BE2C (cell line): ENCODE measurements around the gene CD300C. TPM values are rescaled to one million over a fixed set of nuclear protein-coding genes. Genes with fewer than 3 reads are reported as not detected.

Experiments
- DNase-seq: peaks from one replicate; pipeline ENCODE4 v3.0.0-alpha.2; 2020
- H3K27me3 ChIP-seq: fragments of 250-450 bp; sonication (Bioruptor Pico); 2 replicates; pipeline ENCODE4 v1.5.1; 2020; ENCODE audit warnings: mild to moderate bottlenecking
- H3K36me3 ChIP-seq: fragments of 250-450 bp; sonication (Bioruptor Pico); 2 replicates; pipeline ENCODE4 v1.5.1; 2020; ENCODE audit warnings: mild to moderate bottlenecking
- H3K4me1 ChIP-seq: fragments of 250-450 bp; sonication (Bioruptor Pico); 2 replicates; pipeline ENCODE4 v1.5.1; 2020
- H3K4me3 ChIP-seq: 2 replicates; pipeline ENCODE4 v1.5.1; 2011; ENCODE audit warnings: low read depth, low read length
- H3K9me3 ChIP-seq: fragments of 250-450 bp; sonication (Bioruptor Pico); 2 replicates; pipeline ENCODE4 v1.5.1; 2020
- polyA plus RNA-seq: library from polyadenylated mRNA; unstranded; fragments of >200 nt; gene quantifications from one replicate; pipeline ENCODE4 v1.2.1, GENCODE V29; 2012; ENCODE audit warnings: low read depth, missing spikeins; ENCODE audit not compliant: insufficient read length, insufficient read depth
- TF ChIP-seq, protein P1 (sequence below): IDR thresholded peaks from 2 replicates; pipeline ENCODE4 v1.5.1; 2012; ENCODE audit warnings: mild to moderate bottlenecking, low read depth, low read length

The CD300C gene
- not detected for polyA plus RNA-seq

DNA sequence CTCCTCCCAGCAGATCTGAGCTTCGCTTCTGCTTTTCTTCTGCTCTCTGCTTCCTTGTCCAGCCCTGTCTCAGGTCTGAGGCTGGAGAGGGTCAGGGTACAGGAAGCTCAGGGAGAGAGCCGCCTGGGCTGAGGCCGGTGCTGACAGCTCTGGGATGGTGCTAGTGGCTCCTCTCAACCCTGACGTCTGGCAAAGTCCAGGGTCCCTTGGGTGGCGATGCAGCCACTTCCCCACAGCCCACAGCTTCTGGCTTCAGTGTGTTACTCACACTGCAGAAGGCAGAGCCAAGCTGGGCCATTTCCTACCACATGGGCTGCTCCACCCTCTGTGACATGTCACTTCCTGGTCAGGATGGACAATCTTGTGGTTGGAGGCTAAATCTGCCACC, at the start of gene CD300C:
TSS of gene CD300C (minus strand) at position 273 of the 388 bp plus-strand sequence. CDS start 333 bp downstream, outside the sequence.
- Histone ChIP-seq H3K4me1 (no peaks in the 10 kb centered on the region), H3K36me3 (no peaks in the 10 kb centered on the region), H3K27me3 (no peaks in the 10 kb centered on the region), H3K9me3 (no peaks in the 10 kb centered on the region), H3K4me3 (no peak within 1 kb of the TSS)
- TF ChIP-seq, protein P1, sequence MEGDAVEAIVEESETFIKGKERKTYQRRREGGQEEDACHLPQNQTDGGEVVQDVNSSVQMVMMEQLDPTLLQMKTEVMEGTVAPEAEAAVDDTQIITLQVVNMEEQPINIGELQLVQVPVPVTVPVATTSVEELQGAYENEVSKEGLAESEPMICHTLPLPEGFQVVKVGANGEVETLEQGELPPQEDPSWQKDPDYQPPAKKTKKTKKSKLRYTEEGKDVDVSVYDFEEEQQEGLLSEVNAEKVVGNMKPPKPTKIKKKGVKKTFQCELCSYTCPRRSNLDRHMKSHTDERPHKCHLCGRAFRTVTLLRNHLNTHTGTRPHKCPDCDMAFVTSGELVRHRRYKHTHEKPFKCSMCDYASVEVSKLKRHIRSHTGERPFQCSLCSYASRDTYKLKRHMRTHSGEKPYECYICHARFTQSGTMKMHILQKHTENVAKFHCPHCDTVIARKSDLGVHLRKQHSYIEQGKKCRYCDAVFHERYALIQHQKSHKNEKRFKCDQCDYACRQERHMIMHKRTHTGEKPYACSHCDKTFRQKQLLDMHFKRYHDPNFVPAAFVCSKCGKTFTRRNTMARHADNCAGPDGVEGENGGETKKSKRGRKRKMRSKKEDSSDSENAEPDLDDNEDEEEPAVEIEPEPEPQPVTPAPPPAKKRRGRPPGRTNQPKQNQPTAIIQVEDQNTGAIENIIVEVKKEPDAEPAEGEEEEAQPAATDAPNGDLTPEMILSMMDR: no peak
- no peak for DNase-seq

DNA sequence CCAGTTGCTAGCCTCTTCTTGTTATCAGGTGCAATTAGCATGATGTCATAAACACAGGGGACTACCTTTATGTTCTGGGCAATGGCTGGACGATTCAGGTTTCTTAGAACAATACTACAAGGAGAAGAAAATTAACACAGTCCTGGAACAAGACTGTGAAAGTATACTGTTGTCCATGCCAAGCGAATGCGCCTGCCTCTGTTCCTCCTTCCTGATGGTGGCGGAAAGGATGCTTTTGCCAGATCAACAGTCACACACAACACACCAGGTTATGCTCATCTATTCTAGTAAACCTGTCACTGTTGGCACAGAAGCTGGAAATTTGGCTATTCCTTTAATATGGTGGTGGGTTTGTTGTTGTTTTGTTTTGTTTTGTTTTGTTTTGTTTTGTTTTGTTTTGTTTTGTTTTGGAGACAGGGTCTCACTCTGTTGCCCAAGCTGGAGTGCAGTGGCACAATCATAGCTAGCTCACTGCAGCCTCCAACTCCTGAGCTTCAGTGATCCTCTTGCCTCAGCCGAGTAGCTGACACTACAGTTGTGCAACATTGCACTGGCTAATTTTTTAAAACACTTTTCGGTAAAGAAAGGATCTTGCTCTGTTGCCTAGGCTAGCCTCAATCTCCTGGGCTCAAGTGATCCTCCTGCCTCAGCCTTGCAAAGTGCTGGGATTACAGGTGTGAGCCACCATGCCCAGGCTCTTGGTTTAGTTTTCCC, 49.3 kb upstream of the CD300C start:
- H3K4me3 ChIP-seq: no peak overlapping the region
- TF ChIP-seq, protein P1: no peak
- DNase-seq: no peak
- no peaks in the 10 kb centered on the region for H3K4me1 ChIP-seq
- H3K27me3 ChIP-seq: no peaks in the 10 kb centered on the region; the same call in 1 of the 2 replicates
- H3K9me3 ChIP-seq: no peaks in the 10 kb centered on the region
- no peaks in the 10 kb centered on the region for H3K36me3 ChIP-seq

DNA sequence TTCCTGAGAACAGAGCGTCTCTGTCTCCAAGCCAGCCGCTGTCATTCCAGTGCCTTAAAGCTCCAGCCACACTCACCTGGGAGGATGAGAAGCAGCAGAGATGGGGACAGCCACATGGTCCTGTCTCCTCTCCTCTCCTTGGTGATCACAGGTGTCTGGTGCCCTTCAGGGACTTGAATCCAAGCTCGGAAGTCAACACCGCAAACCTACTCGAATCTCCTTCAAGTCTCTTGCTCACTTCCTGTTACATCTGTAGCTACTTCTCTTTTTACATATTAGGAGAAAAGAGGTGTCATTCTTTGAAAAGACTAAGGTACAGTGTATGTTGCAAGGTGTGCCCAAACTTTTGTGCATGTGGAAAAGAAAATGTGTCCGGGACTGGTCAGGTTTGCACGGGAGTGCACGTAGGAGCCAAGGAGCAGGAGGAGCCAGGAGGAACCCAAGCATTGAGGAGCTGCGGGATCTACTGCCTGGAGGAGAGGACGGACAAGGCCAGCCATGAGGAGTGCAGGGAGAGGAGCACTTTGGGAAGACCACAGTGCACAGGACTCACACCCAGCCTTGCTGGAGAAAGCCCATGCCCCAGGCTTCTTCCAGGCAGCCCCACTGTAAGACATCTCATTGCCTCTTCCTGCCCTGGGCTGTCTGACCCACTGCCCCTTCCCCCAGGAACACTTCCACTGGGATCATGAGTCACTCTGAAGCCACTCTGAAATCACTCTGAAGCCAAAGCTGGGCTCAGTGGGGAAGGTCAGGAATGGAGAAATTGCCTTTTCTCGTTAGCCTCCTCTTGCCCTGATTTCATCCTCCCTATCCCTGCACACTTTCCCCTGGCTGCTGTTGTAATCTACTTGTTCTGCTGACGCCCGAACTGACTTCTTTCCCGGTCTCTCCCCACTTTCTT, 46.4 kb upstream of the CD300C start, which contains the start of gene CD300LD:
TSS of gene CD300LD (minus strand) at position 197 of the 904 bp plus-strand sequence. CDS start at position 116, 81 bp downstream.
- no peak within 1 kb of the TSS for H3K4me3 ChIP-seq
- H3K27me3 ChIP-seq: peaks cover 5% of the 10 kb centered on the region
- no peak for DNase-seq
- TF ChIP-seq, protein P1: no peak
- H3K4me1 ChIP-seq: no peaks in the 10 kb centered on the region
- no peaks in the 10 kb centered on the region for H3K9me3 ChIP-seq
- H3K36me3 ChIP-seq: no peaks in the 10 kb centered on the region

DNA sequence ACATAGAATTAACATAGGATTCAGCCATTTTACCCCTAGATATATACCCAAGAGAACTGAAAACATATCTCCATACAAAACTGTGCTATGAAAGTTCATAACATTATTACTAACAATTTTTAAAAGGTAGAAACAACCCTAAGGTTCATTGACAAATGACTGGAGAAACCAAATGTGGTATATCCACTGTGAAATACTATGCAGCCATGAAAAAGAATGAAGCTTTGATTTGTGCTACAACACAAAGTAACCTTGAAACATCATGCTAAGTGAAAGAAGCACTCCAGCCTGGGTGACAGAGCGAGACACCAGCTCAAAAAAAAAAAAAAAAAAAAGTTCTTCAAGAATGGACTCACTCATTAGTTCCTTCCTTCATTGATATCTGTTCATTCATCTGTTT, 45.6 kb upstream of the CD300C start:
- DNase-seq: no peak
- H3K36me3 ChIP-seq: no peaks in the 10 kb centered on the region
- no peak overlapping the region for H3K4me3 ChIP-seq
- no peaks in the 10 kb centered on the region for H3K4me1 ChIP-seq
- peaks cover 10% of the 10 kb centered on the region for H3K27me3 ChIP-seq
- TF ChIP-seq, protein P1: no peak
- no peaks in the 10 kb centered on the region for H3K9me3 ChIP-seq

DNA sequence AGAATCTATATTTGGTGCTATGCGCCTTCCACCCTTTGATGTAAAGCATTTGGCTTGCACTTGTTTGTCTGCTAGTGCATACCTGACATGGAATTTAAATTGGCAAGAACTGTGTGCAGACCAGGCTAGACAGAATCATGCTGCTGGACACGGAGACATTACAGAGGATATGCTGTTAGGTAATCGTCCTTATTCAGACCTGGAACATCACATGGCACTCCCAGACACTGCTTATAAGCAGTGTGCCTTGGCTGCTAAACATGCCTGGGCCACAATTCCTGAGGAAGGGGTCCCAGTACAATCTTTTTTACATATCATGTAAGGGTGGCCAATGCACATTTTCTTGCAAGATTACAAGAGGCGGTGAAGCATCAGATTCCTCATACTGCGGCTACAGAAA, 39.8 kb upstream of the CD300C start:
- H3K9me3 ChIP-seq: no peaks in the 10 kb centered on the region; the same call in 1 of the 2 replicates
- DNase-seq: no peak
- H3K4me3 ChIP-seq: no peak overlapping the region
- peaks cover 32% of the 10 kb centered on the region for H3K27me3 ChIP-seq
- no peaks in the 10 kb centered on the region for H3K36me3 ChIP-seq
- H3K4me1 ChIP-seq: no peaks in the 10 kb centered on the region
- TF ChIP-seq, protein P1: no peak
